Right lung (tissue), 5 donors: ENCODE measurements around the gene TM4SF1. TPM values are rescaled to one million over a fixed set of nuclear protein-coding genes. Genes with fewer than 3 reads are reported as not detected.

Source experiments
- DNase-seq, 2 donors: peaks; one replicate each; pipeline ENCODE4 v3.0.0-alpha.2; 2013
- polyA plus RNA-seq, 5 donors: library from polyadenylated mRNA; unstranded; fragments of 120-200 nt; gene quantifications; one replicate each; pipeline versions ENCODE4 v1.2.1 to v1.2.3, GENCODE V29; 2013; ENCODE audit warnings: inconsistent platforms in 1 of 5, low replicate concordance in 1 of 5; ENCODE audit not compliant: insufficient read length in 5 of 5, insufficient read depth in 1 of 5

The TM4SF1 gene
- polyA plus RNA-seq, 5 donors: 82.5 to 135 (median 109) TPM

DNA sequence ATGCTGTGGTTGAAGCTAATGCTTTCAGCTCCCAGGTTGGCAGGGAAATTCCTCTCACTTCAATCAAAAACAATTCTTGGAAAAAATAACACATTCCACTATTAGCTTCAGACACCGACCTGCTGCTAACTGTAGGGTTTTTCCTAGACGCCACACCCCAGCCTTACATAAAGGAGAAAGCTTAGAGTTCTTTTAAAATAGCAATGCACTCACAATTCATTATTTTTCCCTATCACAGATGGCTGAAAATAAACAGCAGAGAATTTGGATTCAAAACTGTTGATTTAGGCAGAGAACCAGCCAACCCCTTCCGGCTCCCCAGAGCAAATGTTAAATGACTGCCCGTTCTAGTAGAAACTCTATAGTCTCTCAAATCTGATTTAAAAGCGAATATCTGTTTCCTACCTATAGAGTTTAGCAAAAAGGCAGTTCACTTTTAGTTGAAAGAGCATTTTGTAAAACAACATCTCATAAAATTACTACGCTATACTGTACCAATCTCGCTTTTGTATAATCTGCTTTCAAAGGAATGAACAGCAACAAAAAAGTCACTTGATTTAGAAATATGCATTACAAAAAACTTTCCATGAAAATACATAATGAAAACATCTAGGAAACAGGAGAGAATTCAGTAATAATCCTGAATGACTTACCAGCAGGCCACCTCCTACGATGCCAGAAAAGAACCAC, 586 bp downstream of the TM4SF1 start:
- DNase-seq: peak; percentile 52 to 63

DNA sequence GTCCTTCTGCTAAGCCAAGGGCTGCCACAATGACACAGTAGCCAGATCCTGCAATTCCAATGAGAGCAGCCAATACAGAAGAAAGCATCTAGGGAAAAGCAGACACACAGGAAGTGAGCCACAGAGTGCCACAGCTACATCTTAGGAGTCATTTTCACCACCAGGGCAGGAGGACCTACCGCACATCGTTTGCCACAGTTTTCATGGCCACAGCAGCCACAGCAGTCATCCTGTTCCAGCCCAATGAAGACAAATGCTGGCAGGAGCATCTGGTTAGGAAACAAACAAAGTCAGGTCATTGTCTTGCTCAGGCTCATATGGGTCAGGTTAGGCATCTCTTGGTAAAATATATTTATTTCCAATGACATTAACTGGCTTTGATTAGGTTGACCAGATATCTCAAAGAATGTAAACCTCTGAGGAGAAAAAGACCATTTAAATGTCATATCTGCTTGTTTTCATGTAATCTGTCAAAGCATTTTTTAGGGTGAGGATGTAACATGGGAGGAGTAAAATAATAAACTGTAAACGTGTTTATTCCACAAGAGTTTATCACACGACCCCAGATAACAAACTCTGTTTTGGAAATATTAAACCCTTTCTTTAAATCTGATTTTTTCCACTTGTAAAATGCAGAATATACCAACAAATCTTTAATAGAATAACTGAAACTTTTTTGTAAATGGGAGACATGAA, 1.8 kb downstream of the TM4SF1 start:
- no peak for DNase-seq

DNA sequence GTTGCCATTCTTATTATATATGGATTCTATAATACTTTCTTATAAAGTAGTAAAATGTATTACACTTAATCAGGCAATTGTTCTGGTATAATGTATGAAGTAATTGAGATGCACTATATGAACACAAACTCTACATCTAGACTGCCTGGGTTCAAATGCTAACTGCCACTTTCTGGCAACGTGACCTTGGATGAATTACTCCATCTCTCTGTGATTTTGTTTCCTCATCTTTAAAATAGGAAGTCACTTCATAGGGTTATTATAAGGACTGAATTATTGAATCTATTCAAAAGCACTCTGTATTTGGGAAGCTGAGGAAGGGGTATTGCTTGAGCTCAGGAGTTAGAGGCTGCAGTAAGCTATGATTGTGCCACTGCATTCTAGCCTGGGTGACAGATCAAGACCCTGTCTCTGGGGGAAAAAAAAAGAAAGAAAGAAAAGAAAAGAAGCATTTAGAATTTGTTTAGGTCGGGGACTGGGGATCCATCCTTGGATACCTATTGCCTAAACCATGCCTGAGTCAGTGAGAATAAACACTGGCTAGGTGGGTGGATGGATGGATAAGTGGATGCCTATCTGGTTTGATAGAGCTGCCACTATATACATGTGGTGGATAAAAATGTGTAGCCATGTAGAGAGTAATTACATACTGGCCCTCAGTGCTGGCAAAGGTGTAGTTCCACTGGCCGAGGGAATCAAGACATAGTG, 2.5 kb downstream of the TM4SF1 start:
- DNase-seq: no peak

DNA sequence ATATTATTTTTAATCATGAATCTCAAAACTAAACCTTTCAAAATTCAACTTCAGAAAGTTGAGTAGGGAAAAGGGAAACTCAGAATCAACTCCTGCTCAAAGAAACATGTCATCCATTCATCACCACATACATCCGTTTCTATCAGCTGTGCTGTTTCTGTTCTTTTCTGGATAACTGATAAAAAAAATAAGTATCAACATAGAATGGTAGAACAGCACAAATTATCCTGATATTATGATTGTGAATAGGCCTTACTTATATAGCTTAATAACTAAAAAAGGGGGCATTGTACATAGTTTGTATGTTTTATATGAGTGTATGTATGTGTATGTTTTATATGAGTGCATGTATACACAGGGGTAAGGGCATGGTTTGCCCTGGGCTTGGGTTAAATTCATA, 3.1 kb downstream of the TM4SF1 start:
- DNase-seq: no peak

DNA sequence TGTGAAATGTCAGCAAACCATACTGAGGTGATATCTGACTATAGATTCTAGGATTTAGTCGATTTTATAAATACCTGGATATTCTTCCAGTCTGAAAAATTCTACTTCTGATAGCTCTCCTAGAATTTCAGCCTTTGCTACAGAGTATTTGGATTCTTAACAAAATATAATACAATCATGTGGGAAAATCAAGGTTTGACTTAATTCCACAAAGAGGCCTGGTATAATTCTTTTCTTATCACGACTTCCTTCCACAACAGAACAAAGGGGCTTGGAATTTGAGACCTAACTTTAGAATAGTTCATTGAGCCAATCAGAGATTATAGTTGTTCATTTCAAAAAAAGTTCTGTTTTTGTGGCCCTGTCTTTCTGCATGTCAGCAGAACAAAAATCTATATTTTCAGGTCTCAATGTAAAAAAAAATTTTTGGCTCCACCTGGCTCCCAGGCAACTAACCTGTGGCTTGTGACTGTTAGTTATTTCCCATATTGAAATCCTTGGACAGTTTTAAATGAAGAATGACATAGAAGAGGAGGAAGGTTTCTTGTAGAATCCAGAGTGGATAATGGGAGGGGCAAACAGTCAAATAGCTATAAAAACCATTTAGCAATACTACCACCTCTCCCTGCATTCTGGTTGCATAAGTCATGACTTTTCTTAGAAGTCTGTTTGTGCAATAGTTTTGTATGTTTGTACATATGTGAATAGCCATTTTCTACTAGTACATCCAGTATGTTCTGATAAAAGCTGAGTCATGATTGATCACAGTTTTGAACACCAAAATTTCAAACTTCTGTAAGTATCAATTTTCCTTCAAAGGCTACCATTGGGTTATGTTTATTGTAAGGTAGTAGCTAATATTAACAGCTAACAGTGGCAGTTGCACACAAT, 4.0 kb downstream of the TM4SF1 start:
- no peak for DNase-seq

DNA sequence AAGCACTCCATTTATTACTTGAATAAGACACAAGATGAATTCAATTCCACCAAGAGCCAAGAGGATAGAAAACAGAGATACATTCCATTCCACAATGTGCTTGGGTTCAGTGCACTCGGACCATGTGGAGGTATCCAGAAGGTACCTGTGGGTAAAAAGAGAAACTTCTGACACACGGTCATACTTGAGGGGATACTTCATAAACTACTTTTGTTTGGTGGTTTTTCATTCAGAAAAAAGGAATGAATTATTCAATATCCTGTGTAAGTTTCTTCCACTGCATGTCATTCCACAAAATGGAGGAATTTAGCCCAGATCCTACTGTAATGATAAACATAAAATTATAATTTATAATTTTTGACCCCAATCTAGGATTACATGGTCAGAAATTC, 5.7 kb downstream of the TM4SF1 start:
- no peak for DNase-seq

DNA sequence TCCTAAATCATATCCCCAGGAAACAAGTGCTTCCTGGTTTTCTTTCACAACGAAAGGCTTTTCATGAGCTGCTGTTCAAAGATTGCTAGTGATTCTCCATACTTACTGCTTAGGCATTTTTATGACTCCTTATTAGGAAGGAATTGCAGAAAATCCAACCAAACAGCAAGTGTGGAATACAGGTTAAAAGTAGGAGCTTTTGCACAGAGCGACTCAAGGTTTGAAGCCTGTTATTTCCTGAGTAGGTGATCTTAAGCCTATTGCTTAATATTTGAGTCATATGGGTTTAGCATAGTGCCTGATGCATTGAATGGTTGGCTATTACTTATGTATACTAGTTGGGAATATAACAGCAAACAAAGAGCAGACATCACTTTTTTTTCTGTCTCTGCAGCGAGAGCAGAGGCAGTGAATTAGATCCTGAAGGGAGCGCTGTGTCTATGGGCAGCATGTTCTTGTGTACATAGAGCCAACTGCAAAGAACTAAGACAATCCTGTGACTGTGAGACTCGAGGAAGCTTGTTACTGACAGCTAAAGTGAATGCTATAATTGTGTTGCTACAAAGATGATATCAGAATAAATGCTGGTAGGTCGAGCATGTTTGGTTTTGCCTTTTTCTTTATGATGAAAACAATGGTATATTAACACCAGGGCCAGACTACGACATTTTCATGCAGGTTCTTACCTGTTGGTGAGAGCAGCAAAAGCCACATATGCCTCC, 6.3 kb downstream of the TM4SF1 start:
- no peak for DNase-seq

DNA sequence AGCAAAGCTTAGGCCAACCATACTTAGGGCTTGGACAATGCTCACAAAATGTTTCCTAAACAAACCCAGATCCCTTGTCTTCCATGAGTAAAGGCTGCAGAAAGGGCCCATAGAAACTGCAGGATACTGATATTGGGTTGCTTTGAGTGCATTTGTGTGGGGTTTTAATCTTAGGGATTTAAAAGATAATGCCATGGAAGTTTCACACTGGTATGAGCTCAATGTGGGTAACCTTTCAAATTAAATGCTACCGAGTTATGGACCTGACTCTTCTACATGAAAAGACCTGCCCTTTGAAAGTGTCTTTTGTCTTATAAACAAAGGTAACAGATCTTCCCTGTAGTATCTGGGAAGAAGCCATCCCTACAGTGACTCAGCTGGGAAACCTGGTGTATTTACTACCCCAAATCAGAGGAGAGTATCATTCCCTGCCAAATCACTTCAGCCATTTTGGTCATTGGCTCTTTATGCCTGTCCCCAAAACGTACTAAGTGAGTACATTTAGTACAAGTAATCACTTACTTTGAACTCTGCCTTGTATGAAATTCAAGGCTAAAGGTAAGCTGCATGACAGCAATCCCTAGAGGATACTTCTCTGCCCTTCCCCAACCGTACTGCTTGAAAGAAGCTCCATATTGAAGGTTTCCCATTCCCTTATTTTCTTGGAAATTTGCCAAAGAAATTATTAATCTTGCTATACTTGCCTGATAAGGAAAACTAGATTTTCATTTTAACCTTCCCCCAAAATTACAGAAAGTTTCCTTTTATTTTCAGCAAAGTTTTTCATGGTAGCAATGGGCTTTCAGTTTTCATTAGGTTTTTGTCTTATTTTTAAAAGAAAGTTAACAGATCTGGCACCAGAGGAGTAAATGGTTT, 7.2 kb downstream of the TM4SF1 start:
- DNase-seq: no peak

DNA sequence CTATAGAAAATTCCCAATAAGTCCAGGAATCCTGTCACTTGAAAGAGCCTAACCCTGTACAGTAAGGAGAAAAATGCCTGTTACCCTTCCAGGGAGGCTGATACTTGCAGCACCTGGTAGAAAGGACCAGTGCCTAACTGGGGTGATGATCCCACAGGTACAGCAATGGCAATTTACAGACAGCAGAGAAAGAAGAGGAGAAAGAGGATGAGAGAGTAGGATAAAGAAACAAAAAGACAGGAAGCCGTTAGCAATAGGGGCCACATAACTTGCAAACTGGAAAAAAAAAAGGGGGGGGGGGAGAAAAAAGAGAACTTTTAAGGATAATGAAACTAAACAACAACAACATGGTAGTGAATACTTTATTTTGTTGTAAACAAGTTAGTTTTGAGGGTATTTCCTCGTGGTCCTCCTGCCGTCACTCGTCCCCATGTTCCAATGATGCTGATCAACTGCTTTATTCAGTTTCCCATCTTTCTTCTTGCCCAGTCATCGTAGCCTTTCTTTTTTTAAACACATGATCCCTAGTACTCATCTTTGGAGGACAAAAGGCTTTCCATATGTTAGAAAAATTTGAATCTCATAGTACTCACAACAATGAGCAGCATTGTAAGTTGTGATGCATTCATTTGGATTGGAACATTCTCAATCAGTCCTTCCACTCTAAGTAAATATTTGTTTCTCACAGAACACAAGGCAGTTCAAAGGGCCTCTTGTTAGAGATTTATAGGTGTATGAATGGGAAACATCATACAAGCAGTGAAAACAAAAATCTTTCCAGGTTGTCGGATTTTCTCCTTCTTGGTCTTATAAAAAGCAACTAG, 8.6 kb downstream of the TM4SF1 start:
- no peak for DNase-seq

DNA sequence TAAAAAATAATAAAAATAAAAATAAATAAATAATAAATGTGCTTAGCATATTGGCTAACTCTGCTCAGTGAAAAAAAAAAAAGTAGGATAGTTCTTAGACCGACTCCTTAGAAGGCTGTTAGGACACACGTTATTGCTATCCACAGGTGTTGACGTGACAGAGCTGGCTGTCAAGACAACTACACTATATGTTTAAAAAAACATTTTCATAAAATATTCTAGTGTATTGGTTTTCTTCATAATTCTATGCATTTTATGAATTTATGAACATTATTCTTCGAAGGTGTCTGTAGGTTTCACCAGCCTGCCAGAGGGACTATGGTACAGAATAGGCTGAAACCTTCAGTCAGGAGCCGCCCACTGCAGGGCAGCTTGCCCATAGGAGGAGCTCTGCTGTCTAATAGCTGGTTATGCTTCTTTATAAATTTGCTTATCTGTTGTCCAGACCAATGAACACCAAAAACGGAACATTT, 9.2 kb downstream of the TM4SF1 start:
- DNase-seq: no peak

DNA sequence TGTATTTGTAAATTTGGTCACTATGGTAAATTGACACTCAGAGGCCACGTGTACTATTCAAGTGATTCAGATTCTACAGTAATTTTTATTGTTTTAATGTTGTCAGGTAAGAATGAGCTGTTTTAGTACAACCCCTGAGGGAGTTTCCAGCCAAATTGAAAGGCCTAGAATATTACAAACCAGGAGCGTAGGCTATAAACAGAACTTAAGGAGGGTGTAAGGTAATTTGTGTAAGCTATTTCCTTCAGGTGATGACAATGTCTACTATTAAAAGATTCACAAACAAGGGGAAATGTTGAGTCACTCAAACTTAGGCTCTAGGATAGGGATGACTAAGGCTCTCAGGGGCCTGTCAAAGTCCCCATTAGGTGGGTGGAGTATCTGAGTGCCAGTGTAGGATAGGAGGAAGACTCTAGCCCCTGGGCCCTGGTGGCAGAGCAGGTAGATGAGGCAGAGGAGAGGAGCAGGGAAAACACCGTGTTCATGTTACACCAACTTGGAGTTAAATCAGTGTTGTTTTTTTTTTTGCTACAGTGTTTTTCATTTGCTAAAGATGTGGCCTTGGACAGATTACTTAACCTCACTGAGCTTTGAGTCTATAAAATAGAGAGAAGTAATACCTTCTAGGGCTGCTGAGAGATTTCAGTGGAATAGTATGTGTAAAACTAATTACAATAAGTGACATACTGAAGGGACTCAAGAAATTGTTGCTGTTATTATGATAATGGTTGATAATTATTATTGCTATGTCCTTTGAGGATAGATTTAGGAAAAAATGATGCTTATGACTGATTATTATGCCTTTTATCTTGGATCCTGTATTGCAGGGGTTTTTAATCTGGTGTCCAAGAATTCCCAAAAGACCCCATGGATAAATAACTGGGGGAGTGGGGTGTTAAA, 10.3 kb downstream of the TM4SF1 start:
- no peak for DNase-seq

DNA sequence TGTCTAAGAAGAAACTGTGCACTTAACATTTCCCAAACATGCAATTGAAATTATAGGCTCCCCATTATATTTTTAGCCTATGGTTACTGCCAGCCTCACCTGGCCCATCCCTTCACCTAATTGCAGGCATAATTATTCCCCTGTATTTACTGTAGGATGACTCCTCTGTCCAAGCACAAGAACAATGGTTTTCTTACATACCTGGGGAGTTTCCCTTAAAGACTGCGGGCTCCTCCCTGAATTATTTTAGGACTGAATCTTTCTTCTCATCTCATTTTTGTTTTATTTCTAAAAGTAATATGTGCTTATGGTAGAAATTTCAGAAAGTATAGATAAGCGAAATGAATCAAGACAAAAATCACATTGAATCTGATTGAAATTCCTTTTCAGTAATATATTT, 11.4 kb downstream of the TM4SF1 start:
- DNase-seq: no peak

DNA sequence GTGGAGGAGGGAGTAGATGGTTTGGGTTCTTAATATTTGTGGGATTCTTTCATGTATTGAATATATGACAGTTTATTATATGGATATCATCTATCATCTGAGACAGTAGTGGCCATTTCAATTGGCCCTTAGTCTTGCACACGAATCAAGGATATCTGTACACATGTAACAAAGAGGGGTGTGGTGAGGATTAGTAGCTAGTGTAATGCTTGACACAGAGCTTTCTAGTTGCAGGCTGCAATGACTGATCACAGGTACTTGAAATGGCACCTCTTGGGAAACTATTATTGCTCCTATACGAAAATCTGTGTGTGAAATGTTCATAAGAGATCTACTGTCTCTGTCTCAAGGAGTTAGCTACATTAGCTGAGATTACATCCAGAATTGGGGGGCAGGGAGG, 12.8 kb downstream of the TM4SF1 start:
- DNase-seq: no peak

DNA sequence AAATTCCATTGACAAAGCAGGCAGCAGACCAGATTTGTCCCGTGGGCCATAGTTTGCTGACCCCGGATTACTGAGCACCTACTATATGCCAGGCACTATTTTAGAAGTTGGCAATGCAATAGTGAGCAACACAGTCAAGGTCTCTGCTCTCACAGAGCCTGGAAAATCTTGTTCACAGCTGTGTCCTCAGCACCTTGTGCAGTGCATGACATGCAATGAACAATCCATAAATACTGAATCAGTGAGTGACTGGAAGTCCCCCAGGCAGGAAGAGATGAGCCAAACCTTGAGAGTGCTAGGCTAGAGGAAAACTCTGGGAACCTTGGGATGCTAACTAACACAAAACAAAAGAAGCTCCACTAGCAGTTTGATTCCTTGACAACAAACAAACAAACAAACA, 14.4 kb downstream of the TM4SF1 start:
- no peak for DNase-seq

DNA sequence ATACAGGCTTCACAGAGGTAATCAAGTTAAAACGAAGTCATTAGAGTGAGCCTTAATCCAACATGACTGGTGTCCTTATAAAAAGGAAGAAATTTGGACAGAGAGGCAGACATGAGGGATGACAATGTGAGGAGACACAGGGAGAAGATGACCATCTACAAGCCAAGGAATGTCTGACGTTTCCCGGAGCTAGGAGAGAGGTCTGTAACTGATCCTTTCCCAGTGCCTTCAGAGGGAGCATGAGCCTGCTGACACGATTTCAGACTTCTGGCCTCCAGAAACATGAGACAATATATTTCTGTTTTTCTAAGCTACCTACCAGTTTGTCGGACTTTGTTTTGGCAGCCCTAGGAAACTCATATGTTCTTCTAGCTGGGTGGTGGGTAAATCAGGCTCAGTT, 15.1 kb downstream of the TM4SF1 start:
- no peak for DNase-seq

DNA sequence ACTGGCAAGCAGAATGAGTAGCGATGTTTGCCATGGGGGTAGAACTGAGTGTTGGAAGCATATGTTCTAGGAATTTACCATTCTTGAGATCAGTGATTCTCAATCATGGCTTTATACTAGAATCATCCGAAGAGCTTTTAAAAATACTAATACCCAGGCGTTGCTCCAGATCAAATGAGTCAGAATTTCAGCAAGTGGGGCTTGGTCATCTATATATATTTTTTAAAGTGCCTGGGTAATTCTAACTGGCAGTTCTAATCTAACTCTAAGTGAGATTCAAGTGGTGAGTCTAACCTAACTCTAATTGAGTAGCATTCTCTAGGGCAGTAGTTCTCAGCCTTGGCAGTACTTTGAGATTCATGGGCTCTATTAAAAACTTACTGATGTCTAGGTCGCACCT, 20.8 kb downstream of the TM4SF1 start:
- no peak for DNase-seq

DNA sequence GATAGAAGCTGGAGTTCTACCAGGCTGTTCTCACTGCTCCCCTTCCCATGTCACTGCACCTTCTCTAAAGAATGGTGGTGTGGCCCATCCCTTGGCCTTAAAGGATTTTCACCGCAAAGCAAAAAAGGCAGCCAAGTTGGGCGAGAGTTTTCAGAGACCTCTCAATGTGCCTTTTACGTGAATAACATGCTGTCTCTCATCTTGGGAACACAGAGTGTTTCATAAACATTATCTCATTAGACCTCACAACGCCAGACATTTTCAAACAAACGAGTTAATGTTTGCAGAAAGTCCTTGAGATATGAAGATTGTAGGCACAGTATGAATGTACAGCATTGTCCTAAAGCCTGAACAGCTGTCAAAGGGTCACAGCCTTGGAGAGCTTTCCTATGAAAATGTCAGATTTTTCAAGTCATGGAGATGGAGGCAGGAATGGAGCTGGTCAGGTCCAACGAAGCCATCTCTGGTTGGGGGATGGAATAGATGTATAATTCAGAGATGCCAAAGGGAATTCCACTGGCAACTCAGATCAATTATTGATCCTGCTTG, 21.3 kb downstream of the TM4SF1 start:
- peak in 1 of 2 donors; percentile 34 for DNase-seq
